GM19025 (cell line): ENCODE results near the gene ADRA2B.
"Not testable (repeated sequence)": the region's sequence is repeated elsewhere in the genome, so short reads cannot be mapped to it uniquely, and the experiment has no call there.

Experiments used
- ATAC-seq: cut with Tn5 transposase; IDR thresholded peaks from one replicate; pipeline ENCODE4 v1.9.1; 2021; ENCODE audit warnings: mild to moderate bottlenecking, low read depth, moderate library complexity; ENCODE audit not compliant: unreplicated experiment

The ADRA2B gene

DNA sequence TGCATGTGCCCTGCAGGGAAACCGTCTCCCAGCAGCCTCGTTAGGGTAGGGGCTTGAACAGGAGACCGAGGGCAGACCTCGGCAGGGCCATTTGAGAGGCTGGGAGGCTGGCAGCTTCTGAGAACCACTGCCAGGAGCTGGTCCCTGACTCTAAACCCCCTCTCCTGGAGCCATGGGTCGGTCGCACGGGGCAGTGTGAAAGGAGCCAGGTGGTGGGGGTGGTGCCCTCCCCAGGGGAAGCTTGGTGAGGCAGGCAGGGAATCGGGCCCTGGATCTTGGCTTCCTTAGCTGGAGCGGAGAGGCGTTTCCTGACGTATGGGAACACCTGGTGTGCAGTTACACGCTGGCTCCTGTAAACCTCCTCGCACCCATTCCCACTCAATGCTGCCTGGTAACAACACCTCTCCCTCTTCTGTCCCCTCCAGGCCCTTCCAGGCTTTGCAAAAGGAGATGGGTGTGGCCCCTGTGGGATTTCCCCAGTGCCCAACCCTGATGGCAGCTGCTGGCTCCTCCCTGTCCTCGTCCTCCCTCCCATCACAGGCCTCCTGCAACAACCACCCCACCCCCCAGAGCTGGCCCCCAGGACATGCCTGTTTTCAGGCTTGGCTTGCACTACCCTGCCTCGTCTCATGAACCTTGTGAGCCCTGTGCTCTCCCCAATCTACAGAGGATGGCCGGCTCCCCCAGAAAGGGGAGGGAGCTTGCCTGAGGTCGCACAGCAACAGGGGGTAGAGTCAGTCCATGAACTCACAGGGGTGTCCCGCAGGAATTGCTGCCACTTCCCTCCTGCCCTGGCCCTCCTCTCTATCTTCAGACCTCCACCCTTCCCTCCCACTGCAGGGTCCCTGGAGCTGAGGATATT is 24.4 kb downstream of the ADRA2B start:
- no peak for ATAC-seq

- no peak for ATAC-seq
These were observed 25.1 kb downstream of the ADRA2B start for GRCh38 chr2:96091141-96091710.

DNA sequence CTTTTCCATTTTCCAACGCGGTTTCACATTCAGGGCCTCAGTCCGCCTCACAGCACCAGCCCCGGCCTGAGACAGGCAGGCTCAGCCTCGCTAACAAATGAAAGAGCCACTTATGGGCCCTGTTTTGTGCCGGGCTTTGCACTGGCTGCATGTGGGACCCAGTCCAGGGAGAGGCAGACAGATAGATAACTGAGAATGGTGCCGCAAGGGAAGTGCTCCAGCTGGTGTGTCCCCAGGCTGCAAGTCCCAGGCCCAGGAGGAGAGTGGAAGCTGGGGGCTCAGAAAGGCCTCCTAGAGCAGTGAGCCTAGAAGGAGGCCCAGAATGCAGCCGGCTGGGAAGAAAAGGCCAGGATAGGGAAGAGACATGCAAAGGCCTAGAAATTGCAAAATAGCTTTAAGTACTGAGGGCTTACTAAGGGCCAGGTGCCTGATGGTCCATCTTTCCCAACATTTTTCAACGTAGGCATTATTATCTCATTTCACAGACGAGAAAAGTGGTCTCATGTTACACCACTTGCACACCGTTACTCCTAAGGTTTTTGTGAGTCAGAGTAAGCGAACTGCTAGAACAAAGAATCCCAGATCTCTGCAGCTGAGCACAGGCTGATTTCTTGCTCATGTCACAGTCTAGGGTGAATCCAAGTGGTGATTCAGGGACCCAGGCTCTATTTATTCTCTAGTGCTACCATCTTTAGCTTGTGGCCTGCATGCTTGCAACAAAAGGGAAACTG is 26.0 kb downstream of the ADRA2B start:
- ATAC-seq, result no peak

DNA sequence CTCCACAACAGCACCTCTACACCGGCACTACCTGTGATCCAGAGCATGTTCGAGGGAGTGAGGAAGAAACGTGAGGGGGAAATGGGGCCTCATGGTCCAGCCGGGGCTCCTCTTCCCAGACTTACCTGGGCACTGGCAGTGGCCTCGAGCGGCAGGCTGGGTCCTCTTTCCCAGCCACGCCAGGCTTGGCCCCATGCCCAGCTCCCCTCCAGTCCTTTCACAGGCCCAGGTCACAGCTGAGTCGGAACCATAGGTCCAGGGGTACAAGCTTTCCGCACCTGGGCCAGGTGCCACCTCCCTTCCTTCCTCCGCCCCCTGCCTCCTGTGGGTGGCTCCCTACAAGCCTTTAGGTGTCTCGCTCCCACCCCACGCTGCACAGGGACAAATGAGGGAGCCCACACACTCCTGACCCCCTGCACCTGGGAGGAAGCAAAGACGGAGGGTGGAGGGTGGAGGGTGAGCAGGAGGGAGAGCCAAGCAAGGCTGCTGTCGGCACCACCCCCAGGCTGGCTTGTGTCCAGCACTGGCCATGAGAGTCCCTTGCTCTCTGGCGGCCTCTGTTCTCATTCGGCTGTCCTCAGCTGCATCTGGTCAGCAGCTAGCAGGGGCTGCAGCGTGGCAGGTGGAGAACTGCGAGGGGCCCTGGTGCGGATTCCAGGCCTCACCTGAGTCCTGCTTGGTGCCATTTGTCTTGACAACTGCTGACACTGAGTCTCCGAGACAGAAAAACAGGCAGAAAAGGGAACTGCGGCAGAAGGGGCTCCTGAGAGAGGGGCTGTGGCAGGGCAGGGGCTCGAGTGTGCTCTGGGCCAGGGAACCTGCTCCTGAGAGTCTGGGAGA is 26.8 kb downstream of the ADRA2B start:
- ATAC-seq, result no peak

DNA sequence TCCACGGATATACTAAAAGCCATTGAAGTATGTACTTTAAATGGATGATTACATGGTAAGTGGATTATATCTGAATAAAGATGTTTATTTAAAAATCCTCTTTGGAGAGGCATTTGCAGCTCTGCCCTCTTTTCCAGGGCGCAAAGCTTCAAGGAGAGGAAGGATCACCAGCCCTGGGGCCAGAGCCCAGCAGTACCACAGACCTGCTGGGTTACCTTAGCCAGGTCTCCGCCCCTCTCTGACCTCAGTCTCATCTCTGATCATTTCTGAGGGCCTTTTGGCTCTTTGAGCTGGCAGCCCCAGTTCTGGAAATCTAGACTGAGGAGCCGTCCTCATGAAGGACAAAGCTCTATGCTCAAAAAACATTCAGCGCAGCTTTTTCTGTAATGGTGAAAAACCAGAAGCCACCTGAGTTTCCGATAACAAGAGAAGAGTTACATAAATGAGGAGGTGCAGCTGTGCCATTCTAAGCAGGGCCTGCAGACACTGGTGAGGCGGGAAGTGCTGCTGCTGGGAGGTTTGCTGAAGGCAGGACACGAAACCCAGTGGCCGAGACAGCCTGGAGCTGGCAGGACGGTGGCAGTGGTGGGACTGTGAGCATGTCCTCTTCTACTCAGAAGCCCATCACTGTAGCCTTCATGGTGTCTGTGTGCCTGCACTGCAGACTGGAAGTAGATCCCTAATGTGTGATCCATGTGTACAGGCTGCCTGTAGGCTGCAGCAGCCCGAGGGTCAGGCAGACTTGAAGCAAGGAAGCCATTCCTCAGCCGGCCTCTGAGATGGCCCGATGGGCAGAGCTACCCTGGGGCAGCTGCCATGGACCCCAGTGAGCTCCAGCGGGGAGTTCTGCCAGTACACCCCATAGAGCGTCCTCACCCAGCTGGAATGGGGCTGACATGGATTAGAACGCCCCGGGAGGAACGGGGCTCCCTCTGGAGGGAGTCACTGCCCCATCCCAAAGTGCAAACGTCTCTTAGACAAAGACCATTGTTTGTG is 27.7 kb downstream of the ADRA2B start:
- no peak for ATAC-seq

DNA sequence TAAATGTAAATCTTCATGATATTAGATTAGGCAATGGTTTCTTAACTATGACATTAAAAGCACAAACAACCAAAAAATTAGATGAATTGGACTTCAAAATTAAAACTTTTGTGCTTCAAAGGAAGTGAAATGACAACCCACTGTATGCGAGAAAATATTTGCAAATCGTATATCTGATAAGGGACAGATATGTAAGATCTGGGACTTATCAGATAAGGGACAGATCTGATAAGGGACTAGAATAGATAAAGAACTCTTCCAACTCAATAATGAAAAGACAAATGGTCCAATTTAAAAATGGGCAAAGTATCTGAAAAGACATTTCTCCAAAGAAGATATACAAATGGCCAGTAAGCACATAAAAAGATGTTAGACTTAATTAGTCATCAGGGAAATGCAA is 29.2 kb downstream of the ADRA2B start:
- ATAC-seq, result no peak

GRCh38 chr2:96085541-96086355 is 30.6 kb downstream of the ADRA2B start:
- no peak for ATAC-seq

GRCh38 chr2:96084858-96085518 is 31.4 kb downstream of the ADRA2B start:
- ATAC-seq, result not testable (repeated sequence)

GRCh38 chr2:96083989-96084857 is 32.1 kb downstream of the ADRA2B start:
- ATAC-seq, result no peak

- ATAC-seq, result no peak
These were observed 33.1 kb downstream of the ADRA2B start for GRCh38 chr2:96083064-96083939.

- no peak for ATAC-seq
These were observed 33.9 kb downstream of the ADRA2B start for GRCh38 chr2:96082211-96083063.

DNA sequence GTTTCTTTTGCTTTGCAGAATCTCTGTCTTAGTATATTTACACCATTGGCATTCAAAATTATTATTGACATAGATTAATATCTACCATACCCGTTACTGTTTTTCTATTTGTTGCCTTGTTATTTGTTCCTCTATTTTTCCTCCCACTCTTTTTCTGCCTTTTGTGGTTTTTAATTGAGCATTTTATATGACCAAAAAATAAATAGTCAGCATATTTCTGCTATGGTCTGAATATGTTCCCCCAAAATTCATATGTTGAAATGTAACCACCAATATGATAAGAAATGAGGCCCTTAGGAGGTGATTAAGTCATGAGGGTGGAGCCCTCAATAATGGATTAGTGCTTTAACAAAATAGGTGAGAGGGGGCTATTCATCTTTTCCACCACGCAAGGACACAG is 35.3 kb downstream of the ADRA2B start:
- no peak for ATAC-seq

- ATAC-seq, result no peak
These were observed 41.1 kb downstream of the ADRA2B start for GRCh38 chr2:96075199-96075771.

- no peak for ATAC-seq
These were observed 42.2 kb downstream of the ADRA2B start for GRCh38 chr2:96074156-96074555.
